CD4-positive, alpha-beta T cell treated with Interleukin-12 subunit alpha and Interleukin-12 subunit beta, for 1 hour (primary cell): ENCODE data around the gene UBASH3B.

Experiments used
- DNase-seq: peaks from one replicate; pipeline ENCODE4 v3.0.0-alpha.2; 2020

Gene UBASH3B

GRCh38 chr11:122791411-122791810 lies 135.9 kb downstream of the UBASH3B start:
- no peak for DNase-seq

- no peak for DNase-seq
Measured at GRCh38 chr11:122791836-122792235, 136.3 kb downstream of the UBASH3B start.

- DNase-seq = no peak
Measured at GRCh38 chr11:122793515-122793914, 138.0 kb downstream of the UBASH3B start.

- no peak for DNase-seq
Measured at GRCh38 chr11:122795307-122795706, 139.8 kb downstream of the UBASH3B start.

- DNase-seq = peak; percentile 68
Measured at GRCh38 chr11:122796128-122796717, 140.7 kb downstream of the UBASH3B start.

GRCh38 chr11:122797651-122798050 lies 142.1 kb downstream of the UBASH3B start:
- DNase-seq = no peak

- no peak for DNase-seq
Measured at GRCh38 chr11:122799406-122800105, 144.0 kb downstream of the UBASH3B start.

- DNase-seq = no peak
Measured at GRCh38 chr11:122802876-122803275, 147.4 kb downstream of the UBASH3B start.

- DNase-seq = no peak
Measured at GRCh38 chr11:122803306-122803705, 147.8 kb downstream of the UBASH3B start.

GRCh38 chr11:122803716-122804115 lies 148.2 kb downstream of the UBASH3B start:
- DNase-seq = no peak

GRCh38 chr11:122804161-122804560 lies 148.6 kb downstream of the UBASH3B start:
- no peak for DNase-seq

- DNase-seq = no peak
Measured at GRCh38 chr11:122804796-122805195, 149.3 kb downstream of the UBASH3B start.

- no peak for DNase-seq
Measured at GRCh38 chr11:122807731-122808477, 152.4 kb downstream of the UBASH3B start.

GRCh38 chr11:122808478-122808869 lies 153.0 kb downstream of the UBASH3B start:
- DNase-seq = no peak

GRCh38 chr11:122809866-122810265 lies 154.3 kb downstream of the UBASH3B start:
- DNase-seq = no peak

GRCh38 chr11:122811721-122812120 lies 156.2 kb downstream of the UBASH3B start:
- DNase-seq = no peak

- DNase-seq = no peak
Measured at GRCh38 chr11:122812638-122813037, 157.1 kb downstream of the UBASH3B start.

- DNase-seq = no peak
Measured at GRCh38 chr11:122813176-122813893, 157.8 kb downstream of the UBASH3B start.

GRCh38 chr11:122813894-122814270 lies 158.4 kb downstream of the UBASH3B start:
- no peak for DNase-seq

- peak; percentile 29 for DNase-seq
Measured at GRCh38 chr11:122814401-122814800, 158.9 kb downstream of the UBASH3B start.

GRCh38 chr11:122815900-122816299 lies 160.4 kb downstream of the UBASH3B start:
- no peak for DNase-seq

GRCh38 chr11:122816761-122817520 lies 161.4 kb downstream of the UBASH3B start:
- DNase-seq = no peak

- no peak for DNase-seq
Measured at GRCh38 chr11:122820158-122820557, 164.6 kb downstream of the UBASH3B start.
